HG03135 (cell line): ENCODE measurements around the gene FAM13A.
A peak's percentile ranks its signal among the peaks of the same experiment; 100 is the strongest.
"Not testable (repeated sequence)": the region's sequence is repeated elsewhere in the genome, so short reads cannot be mapped to it uniquely, and the experiment has no call there.

ENCODE experiments used
- ATAC-seq: cut with Tn5 transposase; IDR thresholded peaks from one replicate; pipeline ENCODE4 v1.9.1; 2021; ENCODE audit warnings: mild to moderate bottlenecking, moderate library complexity; ENCODE audit not compliant: unreplicated experiment

The FAM13A gene

GRCh38 chr4:89056953-89057398 lies at the start of gene FAM13A:
Gene FAM13A, minus strand, starts transcription at chr4:89057185. Its CDS starts 221 bp downstream, at chr4:89056964.
- ATAC-seq = peak; percentile 76

- ATAC-seq = no peak
Measured at GRCh38 chr4:89105726-89106125, 48.7 kb upstream of the FAM13A start.

DNA sequence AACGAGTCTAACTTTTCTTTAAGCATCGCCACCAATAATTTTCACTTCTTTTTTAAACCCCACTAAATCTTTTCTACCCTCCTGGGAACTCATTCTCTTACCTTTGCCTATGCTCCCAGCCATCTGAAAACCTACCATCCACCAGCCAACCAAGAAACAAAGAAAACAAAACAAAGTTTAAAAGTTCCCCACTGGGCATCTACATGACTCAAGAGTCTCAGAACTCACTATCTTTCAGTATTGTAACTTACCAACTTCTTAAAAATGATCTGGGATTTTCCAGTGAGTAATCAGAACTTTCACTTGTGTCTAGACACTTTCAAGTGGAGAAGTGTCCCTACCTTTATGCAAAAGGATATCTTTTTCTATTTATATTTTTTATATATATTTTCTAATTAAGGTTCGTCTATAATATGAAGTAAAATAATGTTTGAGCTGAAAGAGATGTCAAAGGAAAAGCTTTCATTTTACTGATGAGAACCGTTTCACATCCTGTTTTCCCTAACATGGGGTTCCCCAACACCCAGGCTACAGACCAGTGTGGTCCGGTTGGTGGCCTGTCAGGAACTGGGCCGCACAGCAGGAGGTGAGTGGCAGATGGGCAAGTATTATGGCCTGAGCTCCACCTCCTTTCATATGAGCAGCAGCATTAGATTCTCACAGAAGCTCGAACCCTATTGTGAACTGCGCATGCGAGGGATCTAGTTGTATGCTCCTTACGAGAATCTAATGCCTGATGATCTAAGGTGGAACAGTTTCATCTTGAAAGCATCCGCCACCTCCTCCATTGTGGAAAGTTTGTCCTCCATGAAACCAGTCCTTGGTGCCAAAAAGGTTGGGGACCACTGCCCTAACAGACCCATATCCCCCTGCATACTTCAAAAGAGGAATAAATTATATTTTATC lies 44.5 kb upstream of the FAM13A start:
- peak; percentile 89 for ATAC-seq

- no peak for ATAC-seq
Measured at GRCh38 chr4:89100853-89101252, 43.9 kb upstream of the FAM13A start.

DNA sequence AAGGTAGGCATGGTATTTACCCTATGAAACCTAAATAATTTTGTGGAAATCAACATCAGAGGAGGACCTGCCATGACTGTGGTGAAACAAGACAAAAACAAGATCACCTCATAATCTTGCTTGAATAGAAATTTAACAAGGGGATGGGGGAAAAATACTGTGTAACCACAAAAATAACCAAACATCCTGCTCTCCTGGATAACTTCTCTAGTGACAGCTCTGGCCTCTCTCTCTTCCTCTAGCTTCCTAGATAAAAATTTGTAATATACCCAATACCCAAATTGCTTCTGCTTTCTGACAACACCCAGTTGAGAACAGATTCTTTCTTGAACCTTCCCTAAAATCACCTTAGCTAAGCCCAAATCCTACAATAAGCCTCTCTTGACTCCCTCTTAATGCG lies 42.5 kb upstream of the FAM13A start:
- ATAC-seq = no peak

DNA sequence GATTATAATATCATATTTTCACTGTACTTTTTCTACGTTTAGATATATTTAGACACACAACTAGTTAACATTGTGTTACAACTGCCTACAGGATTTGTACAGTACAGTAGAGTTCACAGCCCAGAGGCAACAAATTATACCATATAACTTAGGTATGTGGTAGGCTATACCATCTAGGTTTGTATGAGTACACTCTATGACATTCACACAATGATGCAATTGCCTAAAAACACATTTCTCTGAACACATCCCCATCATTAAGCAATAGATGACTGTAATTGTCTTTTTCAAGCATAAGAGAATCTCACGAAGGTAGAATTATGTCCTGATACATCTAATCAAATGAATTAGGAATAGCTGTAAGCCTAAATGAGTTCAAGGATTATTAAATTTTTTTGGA lies 42.0 kb upstream of the FAM13A start:
- no peak for ATAC-seq

- ATAC-seq = no peak
Measured at GRCh38 chr4:89078300-89078699, 21.3 kb upstream of the FAM13A start.

- no peak for ATAC-seq
Measured at GRCh38 chr4:89077761-89078160, 20.8 kb upstream of the FAM13A start.

DNA sequence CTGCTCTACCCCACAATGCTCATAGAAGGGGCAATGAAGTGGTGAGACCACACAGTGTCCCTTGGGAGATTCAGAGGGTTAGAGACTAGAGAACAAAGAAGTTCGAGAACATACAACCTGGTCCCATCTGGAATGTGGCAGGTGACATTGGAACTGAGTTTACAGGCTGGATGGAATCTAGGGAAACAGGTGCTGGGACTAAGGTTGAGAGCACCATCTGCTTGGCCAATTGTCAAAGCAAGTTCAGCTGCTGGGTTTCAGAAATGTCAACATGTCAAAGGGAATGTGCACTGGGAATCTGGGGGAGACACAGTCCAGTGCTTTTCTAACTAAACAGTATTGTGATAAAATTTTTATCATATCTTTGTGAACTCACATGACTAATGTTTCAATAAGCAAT lies 15.9 kb upstream of the FAM13A start:
- ATAC-seq = no peak

DNA sequence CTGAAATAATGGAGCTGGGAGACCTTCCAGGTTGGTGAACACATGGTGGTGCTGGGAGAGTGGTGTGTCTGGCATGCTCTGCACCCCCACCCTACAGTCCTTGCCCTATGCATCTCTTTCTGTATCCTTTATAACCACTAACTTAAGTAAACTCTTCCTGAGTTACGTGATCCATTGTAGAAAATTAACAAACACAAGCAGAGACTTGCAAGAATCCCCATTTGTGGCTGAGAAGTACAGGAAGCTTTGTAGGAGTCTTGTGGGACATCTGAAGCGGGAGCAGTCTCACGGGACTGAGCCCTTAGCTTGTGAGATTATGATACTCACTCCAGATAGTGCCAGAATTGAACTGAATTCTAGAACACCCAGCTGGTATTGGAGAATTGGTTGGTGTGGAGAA lies 14.3 kb upstream of the FAM13A start:
- no peak for ATAC-seq

GRCh38 chr4:89070041-89070440 lies 13.1 kb upstream of the FAM13A start:
- ATAC-seq = peak; percentile 45

GRCh38 chr4:89069481-89069880 lies 12.5 kb upstream of the FAM13A start:
- peak; percentile 72 for ATAC-seq

GRCh38 chr4:89067417-89067816 lies 10.4 kb upstream of the FAM13A start:
- ATAC-seq = no peak

- ATAC-seq = no peak
Measured at GRCh38 chr4:89064848-89065247, 7.9 kb upstream of the FAM13A start.

GRCh38 chr4:89057844-89058243 lies 859 bp upstream of the FAM13A start:
- not testable (repeated sequence) for ATAC-seq

DNA sequence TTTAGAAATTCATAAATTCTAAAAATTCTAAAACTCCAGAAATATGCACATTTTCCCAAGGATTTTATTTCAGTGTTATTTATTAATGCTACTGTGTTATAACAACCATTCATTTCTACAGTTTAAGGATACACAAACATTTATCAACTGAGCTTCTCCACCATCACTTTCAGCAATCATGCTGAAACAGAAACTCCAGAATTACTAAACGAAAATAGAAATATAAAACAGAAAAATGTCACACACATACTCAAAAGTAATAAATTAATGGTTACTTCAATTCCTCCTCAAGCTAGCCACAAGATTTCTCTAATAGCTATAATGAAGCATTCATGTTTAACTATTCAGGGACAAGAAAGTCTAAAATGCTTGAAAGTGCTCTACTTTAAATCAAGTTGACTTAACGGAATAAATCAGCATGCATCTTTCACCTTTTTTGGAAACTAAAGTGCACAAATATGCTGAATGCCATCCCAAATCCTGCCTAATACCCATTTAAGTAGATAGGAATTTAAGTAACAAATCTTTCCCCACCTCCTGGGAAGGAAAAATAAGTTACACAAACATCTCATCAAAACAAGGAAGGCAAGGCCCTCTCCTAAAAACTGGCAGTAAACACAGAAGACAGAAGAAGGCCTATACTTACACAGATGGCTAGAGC lies 563 bp downstream of the FAM13A start:
- ATAC-seq = peak; percentile 39

DNA sequence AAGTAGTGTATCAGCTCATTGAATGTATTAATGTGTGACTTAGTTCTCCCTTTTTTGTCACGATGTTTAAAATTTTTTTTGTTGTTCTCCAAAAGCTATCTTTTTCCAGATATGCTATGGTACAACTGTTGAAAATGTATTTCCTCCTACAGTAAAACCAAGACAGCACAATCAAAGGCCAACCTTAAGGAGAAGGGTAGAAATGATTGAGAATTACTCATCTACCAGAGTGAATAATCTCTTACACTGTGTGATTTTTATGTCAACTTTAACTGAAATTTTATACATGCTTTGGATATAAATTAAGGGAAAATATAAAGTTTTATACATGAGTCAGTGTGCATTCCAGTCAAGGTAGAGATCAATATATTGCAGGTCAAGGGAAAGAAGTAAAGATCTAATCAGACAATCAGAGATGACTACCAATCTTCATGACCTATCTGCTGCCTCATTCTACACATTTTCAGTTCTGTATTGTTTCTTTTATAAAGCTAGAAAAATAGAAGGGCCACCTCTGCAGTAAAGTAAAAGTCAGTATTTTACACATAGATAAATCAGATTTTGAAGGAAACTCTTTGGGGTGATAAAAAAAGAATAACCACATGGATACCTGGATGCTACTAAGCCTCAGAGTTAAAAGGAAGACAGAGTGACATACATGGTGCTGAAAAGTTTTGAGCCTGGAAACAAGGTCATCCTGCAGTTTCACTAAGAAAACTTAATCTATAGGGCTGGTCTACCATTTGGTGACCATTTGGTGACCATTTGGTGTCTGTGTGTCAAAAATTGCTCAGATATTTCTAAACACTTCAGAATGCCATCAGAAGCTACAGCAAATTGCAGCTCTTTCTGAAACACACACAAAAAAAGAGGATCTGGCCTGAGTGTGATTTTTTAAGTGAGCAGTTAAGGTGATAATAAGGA lies 1.6 kb downstream of the FAM13A start:
- no peak for ATAC-seq

GRCh38 chr4:89054627-89055026 lies 2.4 kb downstream of the FAM13A start:
- ATAC-seq = no peak

- no peak for ATAC-seq
Measured at GRCh38 chr4:89049853-89050252, 7.1 kb downstream of the FAM13A start.

DNA sequence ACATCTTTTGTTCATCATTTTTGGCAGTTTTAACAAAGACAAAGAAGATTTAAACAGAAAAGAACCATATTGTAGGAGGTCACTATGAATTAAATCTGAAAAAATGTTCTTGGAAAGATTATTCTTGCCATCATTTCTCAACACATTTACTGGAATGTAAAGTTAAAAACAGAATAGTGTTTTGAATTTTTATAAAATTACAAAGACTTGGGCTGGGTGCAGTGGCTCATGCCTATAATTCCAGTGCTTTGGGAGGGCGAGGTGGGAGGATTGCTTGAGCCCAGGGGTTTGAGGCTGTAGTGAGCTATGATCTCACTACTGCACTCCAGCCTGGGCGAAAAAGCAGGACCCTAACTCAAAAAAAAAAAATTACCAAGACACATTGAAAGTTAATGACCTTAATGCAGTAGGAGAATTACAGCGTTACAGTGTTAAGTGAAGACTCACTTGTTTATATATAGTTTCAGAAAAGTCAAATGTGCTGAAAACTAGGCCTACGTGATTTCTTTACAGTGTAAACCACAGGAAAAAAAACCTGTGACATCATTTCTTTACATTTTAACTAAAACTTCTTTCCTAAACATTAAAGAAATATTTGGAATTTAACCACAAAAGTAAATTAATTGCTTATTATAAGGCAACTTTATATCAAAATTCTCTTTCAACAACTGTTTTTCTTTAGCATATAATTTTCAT lies 7.9 kb downstream of the FAM13A start:
- ATAC-seq = no peak
